Measurements from ENCODE around the gene MTMR2.
A peak's percentile ranks its signal among the peaks of the same experiment; 100 is the strongest.
"Not testable (repeated sequence)": the region's sequence is repeated elsewhere in the genome, so short reads cannot be mapped to it uniquely, and the experiment has no call there.

Gene MTMR2

GRCh38 chr11:95888439-95888838 is 35.5 kb downstream of the MTMR2 start:
- no peak for DNase-seq (ENCODE audit: low read depth in 4 of 4, low spot score in 1 of 4)

GRCh38 chr11:95886462-95886861 is 37.4 kb downstream of the MTMR2 start:
- no peak for DNase-seq (ENCODE audit: low read depth in 4 of 4, low spot score in 1 of 4)

DNA sequence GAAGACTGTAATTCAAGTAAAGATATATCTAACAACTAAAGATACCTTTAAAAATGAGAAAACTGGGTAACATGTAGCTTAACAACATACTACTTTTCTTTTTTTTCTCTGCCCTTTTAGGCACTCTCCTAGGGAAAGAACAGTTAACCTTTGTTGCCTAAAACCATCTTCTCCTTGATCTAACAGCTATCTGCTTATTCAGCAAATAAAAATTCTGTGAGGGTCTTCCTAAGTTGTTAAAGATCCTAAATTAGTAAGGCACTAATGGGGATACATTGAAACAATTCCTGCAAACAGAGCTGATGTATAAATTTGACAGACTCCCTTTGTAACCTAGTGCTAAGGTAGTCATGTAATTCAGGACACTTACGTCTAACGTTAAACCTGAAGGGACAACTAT is 39.1 kb downstream of the MTMR2 start:
- no peak for DNase-seq (ENCODE audit: low read depth in 4 of 4, low spot score in 1 of 4)

- no peak for DNase-seq (ENCODE audit: low read depth in 4 of 4, low spot score in 1 of 4)
Measured at GRCh38 chr11:95884376-95884775, 39.5 kb downstream of the MTMR2 start.

DNA sequence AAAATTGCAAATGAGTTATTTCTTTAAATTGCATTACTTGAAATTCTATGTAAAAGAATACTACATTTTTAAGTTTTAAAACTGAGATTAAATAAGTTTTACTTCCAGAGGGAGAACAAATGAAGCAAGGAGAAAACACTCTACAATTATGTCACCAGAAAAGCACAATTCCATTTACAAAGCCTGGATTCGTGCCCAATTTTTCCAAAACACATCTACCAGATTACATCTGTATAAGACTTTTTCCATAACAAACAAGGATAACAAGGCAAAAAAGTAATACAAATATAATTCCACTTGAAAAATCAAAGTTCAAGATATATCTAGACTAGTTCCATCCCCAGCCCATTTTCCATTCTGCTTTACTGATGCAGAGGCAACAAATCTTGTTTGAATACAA is 40.5 kb downstream of the MTMR2 start:
- DNase-seq (ENCODE audit: low read depth in 4 of 4, low spot score in 1 of 4): no peak

- DNase-seq (ENCODE audit: low read depth in 4 of 4, low spot score in 1 of 4): no peak
Measured at GRCh38 chr11:95877291-95877690, 46.6 kb downstream of the MTMR2 start.

DNA sequence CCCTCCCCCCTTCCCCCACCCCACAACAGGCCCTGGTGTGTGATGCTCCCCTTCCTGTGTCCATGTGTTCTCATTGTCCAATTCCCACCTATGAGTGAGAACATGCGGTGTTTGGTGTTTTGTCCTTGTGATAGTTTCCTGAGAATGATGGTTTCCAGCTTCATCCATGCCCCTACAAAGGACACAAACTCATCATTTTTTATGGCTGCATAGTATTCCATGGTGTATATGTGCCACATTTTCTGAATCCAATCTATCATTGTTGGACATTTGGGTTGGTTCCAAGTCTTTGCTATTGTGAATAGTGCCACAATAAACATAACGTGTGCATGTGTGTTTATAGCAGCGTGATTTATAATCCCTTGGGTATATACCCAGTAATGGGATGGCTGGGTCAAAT is 53.0 kb downstream of the MTMR2 start:
- DNase-seq (ENCODE audit: low read depth in 4 of 4, low spot score in 1 of 4): not testable (repeated sequence)

DNA sequence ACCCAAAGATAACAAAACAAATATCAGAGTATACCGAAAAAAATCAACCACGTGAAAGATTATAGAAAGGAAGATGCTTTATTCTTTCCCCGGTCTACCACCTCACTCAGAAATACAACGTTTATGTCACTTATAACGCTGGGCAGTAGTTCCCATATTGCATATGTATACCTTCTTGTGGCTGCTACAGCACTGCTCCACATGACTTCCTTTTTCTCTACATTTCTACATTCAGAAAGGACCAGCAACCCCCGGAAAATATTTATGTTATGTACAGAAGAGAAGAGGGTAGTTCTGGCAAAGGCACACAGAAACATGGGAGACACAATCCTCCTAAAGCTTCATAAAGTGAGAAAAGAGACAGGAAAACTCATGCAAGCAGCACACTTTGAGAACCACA is 56.8 kb downstream of the MTMR2 start:
- no peak for DNase-seq (ENCODE audit: low read depth in 4 of 4, low spot score in 1 of 4)

GRCh38 chr11:95863486-95864140 is 60.3 kb downstream of the MTMR2 start:
- no peak for DNase-seq (ENCODE audit: low read depth in 4 of 4, low spot score in 1 of 4)

DNA sequence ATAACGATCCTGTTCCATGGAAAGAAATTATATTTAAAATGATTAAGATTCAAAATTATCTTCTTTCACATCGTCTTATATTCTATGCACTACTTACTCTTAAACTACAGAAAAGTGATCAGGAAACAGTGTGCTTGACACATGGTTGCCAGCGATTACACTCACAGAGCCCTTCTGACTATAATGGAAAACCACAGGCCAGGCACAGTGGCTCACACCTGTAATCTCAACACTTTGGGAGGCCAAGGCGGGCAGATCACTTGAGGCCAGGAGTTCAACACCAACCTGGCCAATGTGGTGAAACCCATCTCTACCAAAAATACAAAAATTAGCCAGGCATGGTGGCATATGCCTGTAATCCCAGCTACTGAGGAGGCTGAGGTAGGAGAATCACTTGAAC is 63.9 kb downstream of the MTMR2 start:
- DNase-seq (ENCODE audit: low read depth in 4 of 4, low spot score in 1 of 4): not testable (repeated sequence)

GRCh38 chr11:95854362-95854761 is 69.5 kb downstream of the MTMR2 start:
- DNase-seq (ENCODE audit: low read depth in 4 of 4, low spot score in 1 of 4): not testable (repeated sequence)

GRCh38 chr11:95853862-95854261 is 70.0 kb downstream of the MTMR2 start:
- DNase-seq (ENCODE audit: low read depth in 4 of 4, low spot score in 1 of 4): no peak

DNA sequence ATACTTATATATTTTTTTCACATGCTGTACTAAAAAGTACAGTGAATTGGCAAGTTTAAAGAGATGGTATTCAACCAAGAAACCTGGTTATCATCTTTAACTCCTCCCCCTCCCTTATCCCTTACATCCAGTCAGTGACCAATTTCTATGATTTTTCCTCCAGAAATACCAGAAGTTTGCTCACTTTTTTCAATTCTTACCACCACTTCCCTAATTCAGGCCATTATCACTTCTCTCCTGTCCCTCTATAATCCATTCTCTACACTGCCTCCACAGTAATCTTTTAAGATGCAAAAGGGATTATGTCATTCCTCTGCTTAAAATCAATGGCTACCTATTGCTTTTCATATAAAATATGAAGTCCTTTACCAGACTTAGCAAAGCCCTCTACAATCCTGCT is 70.8 kb downstream of the MTMR2 start:
- no peak for DNase-seq (ENCODE audit: low read depth in 4 of 4, low spot score in 1 of 4)

DNA sequence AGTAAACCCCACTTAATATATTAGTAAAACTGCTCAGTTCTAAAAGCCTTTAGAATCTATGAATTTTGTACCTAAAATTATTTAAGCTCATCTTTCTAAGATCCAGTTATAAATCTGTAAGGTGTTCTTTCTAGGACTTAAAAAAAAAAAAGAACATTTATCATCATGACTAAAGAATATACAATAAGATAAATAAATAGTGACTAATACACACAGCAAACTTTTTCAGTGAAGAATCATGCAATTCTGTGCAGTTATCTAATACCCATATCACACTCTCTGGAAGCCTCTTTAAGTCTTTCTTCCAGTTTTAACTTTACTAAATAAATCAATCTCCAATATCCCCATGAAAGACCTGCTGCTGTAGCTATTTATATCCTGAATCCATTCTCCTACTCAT is 73.8 kb downstream of the MTMR2 start:
- no peak for DNase-seq (ENCODE audit: low read depth in 4 of 4, low spot score in 1 of 4)

- DNase-seq (ENCODE audit: low read depth in 4 of 4, low spot score in 1 of 4): no peak
Measured at GRCh38 chr11:95849087-95849825, 74.7 kb downstream of the MTMR2 start.

- no peak for DNase-seq (ENCODE audit: low read depth in 4 of 4, low spot score in 1 of 4)
Measured at GRCh38 chr11:95845167-95845566, 78.7 kb downstream of the MTMR2 start.

GRCh38 chr11:95835768-95836488 is 88.0 kb downstream of the MTMR2 start:
- peak in 3 of 4 experiments; percentile 15 to 23 (median 21) for DNase-seq (ENCODE audit: low read depth in 4 of 4, low spot score in 1 of 4)

- DNase-seq (ENCODE audit: low read depth in 4 of 4, low spot score in 1 of 4): no peak
Measured at GRCh38 chr11:95835351-95835750, 88.6 kb downstream of the MTMR2 start.

DNA sequence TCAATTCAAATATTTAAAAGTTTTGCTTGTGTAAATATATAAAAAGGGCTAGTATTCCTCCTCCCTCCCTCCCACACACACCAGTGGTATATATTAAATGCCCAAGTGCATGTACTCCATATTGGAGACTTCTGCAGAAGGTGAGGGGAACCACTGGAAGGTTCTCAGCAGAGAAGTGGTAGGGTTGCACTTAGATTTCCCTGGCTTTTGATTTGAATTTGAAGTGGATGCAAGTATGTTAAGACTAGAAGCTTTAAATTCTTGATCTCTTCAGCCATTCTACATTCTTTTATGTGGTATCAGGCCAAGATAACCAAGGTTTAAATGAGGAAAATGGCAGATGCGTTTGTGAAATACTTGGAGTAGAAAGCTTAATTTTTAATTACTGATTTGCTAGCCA is 90.5 kb downstream of the MTMR2 start:
- no peak for DNase-seq (ENCODE audit: low read depth in 4 of 4, low spot score in 1 of 4)

DNA sequence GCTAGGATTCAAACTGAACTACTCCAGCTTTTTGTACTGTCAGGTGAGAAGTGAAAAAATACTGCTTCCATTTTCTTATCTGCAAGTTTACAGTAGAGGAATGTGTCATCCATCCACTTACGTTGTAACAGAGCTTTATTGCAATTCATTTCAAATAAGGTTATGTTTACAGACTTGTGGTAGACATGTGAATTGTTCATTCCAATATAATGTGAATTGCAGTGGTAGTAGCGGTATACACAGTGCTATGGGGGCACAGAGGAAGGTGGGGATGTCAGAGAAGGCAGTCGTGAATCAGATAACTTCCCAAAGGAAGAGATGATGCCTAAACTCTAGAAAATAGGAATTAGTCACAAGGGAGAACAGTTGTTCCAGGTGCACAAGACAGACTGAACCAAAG is 91.1 kb downstream of the MTMR2 start:
- no peak for DNase-seq (ENCODE audit: low read depth in 4 of 4, low spot score in 1 of 4)

DNA sequence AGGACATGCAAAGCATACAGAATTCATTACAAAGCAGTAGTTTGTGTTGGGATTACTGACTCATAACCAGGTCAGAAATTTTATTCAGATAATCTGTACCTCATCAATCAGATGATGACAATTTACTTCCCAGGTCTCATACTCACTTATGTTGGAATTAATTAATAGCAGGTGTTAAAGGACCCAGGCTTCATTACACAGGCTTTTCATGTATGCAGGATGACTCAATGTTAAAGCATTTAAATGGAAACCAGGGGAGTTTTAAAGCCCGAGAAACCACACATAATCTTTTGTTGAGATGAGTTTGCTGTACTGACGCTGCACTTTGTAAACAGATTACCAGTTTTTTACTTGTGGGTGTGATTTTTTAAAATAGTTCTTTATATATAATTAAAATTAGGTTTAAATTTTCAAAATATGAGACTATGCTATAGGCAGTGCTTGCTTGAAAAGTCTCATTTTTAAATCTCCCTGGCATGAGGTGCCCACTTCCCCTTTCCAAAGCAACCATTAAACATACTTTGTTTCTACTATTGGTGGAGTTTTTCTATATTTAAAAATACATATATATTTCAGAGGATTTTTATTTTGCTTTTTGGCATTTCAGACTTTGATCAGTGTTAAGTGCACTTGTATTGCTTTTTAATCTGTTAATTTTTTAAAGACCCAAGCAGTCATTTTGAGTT is 92.6 kb downstream of the MTMR2 start:
- DNase-seq (ENCODE audit: low read depth in 4 of 4, low spot score in 1 of 4): no peak
